ENCODE results near the gene SENP5. TPM values are rescaled to one million over a fixed set of nuclear protein-coding genes. Genes with fewer than 3 reads are reported as not detected.

Gene SENP5
- total and polyA plus RNA-seq, 2 of the 8 experiments (the other 6 are each of a cell fraction or from before 2014, with no cell fraction given): 6.7 to 27.3 TPM

GRCh38 chr3:196965112-196965803 is 97.5 kb downstream of the SENP5 start (continued):
- TF ChIP-seq CHD7 (IDR thresholded peaks at IDR 0.05; ENCODE audit: insufficient replicate concordance, low read length) (no peak), EZH2 (IDR thresholded peaks at IDR 0.05; ENCODE audit: low read depth, low read length, severe bottlenecking) (no peak), MAX (IDR thresholded peaks at IDR 0.05) (no peak), POLR2A (IDR thresholded peaks at IDR 0.05; ENCODE audit: control extremely low read depth in 1 of 2, low read depth in 2 of 2, low read length in 2 of 2) (no peak), RFX5 (IDR thresholded peaks at IDR 0.05; ENCODE audit: borderline replicate concordance, low read depth, low read length) (no peak), SP1 (IDR thresholded peaks at IDR 0.05; ENCODE audit: low read depth, low read length) (no peak), GABPA (IDR thresholded peaks at IDR 0.05; ENCODE audit: borderline replicate concordance, insufficient read depth, low read length) (no peak), NRF1 (IDR thresholded peaks at IDR 0.05; ENCODE audit: low read depth, low read length) (no peak), ATF2 (IDR thresholded peaks at IDR 0.05; ENCODE audit: low read length) (no peak)
